HEK293 (cell line): ENCODE measurements around the gene SUV39H2.
"Not testable (repeated sequence)": the region's sequence is repeated elsewhere in the genome, so short reads cannot be mapped to it uniquely, and the experiment has no call there.

Source experiments
- CTCF ChIA-PET: fragments of 350-600 bp; formaldehyde crosslinking; extraction: SDS; loops from one replicate; lab custom pipeline; 2021; ENCODE audit warnings: antibody characterized with exemption; lab: Yijun Ruan, JAX
- POLR2A ChIA-PET: fragments of 300-600 bp; formaldehyde crosslinking; extraction: SDS; loops from one replicate; lab custom pipeline; 2020; ENCODE audit warnings: antibody characterized with exemption, inconsistent platforms; lab: Yijun Ruan, JAX
- H3K27ac ChIP-seq: fragments of 200-500 bp; sonication (Bioruptor generic); 2 replicates; pipeline ENCODE4 v1.5.1; 2014; ENCODE audit warnings: low read depth, low read length, control low read depth, inconsistent platforms; ENCODE audit errors: extremely low read depth
- H3K36me3 ChIP-seq, 2 experiments: fragments of 200-500 bp in 1 of 2; sonication (Bioruptor generic) in 1 of 2; 1 replicate in 1 of 2; 2 replicates in 1 of 2; pipeline ENCODE4 v1.5.1; 2014 to 2017; ENCODE audit warnings: inconsistent platforms in 2 of 2, low read length in 2 of 2; ENCODE audit not compliant: control insufficient read depth in 2 of 2, insufficient read depth in 1 of 2
- H3K4me1 ChIP-seq: fragments of 200-500 bp; sonication (Bioruptor generic); 2 replicates; pipeline ENCODE4 v1.5.1; 2014; ENCODE audit warnings: mild to moderate bottlenecking, low read length, inconsistent platforms; ENCODE audit not compliant: control insufficient read depth, insufficient read depth
- H3K4me3 ChIP-seq: 2 replicates; pipeline ENCODE4 v1.5.1; 2011; ENCODE audit warnings: low read depth, mild to moderate bottlenecking, control low read depth, low read length, moderate library complexity
- H3K9me3 ChIP-seq: fragments of 200-500 bp; sonication (Bioruptor generic); 2 replicates; pipeline ENCODE4 v1.5.1; 2014; ENCODE audit warnings: low read depth, low read length, inconsistent platforms; ENCODE audit not compliant: control insufficient read depth, insufficient read depth
- IKZF3 ChIP-seq: fragments of 450-650 bp; IDR thresholded peaks from 2 replicates; pipeline ENCODE4 v1.5.0; 2018; ENCODE audit warnings: missing biosample characterization, mild to moderate bottlenecking, missing genetic modification characterization, moderate library complexity
- KLF9 ChIP-seq: fragments of 450-650 bp; formaldehyde crosslinking; IDR thresholded peaks from 2 replicates; pipeline ENCODE4 v1.5.1; 2016; ENCODE audit warnings: missing biosample characterization, missing genetic modification characterization, low read depth
- OSR2 ChIP-seq: fragments of 450-650 bp; formaldehyde crosslinking; IDR thresholded peaks from 2 replicates; pipeline ENCODE4 v1.5.1; 2016; ENCODE audit warnings: missing biosample characterization, missing genetic modification characterization
- SCRT2 ChIP-seq: fragments of 450-650 bp; formaldehyde crosslinking; IDR thresholded peaks from 2 replicates; pipeline ENCODE4 v1.5.1; 2016; ENCODE audit warnings: missing biosample characterization, missing genetic modification characterization
- SETDB1 ChIP-seq: IDR thresholded peaks from one replicate; pipeline ENCODE4 v1.6.1; 2017; ENCODE audit warnings: mild to moderate bottlenecking, low read length, moderate library complexity, mixed read lengths; ENCODE audit not compliant: insufficient read length
- YY2 ChIP-seq: fragments of 450-650 bp; formaldehyde crosslinking; IDR thresholded peaks from 2 replicates; pipeline ENCODE4 v1.5.1; 2016; ENCODE audit warnings: missing biosample characterization, missing genetic modification characterization
- ZNF121 ChIP-seq: fragments of 450-650 bp; formaldehyde crosslinking; IDR thresholded peaks from 2 replicates; pipeline ENCODE4 v1.5.1; 2016; ENCODE audit warnings: missing biosample characterization, missing genetic modification characterization
- ZNF19 ChIP-seq: fragments of 450-650 bp; formaldehyde crosslinking; IDR thresholded peaks from 2 replicates; pipeline ENCODE4; 2016; ENCODE audit warnings: missing biosample characterization, missing genetic modification characterization, low read depth
- ZNF514 ChIP-seq: fragments of 450-650 bp; formaldehyde crosslinking; IDR thresholded peaks from 2 replicates; pipeline ENCODE4 v1.5.1; 2016; ENCODE audit warnings: missing biosample characterization, missing genetic modification characterization
- ZNF558 ChIP-seq: fragments of 450-650 bp; formaldehyde crosslinking; IDR thresholded peaks from 2 replicates; pipeline ENCODE4 v1.5.1; 2016; ENCODE audit warnings: missing biosample characterization, missing genetic modification characterization
- ZNF610 ChIP-seq: fragments of 450-650 bp; formaldehyde crosslinking; IDR thresholded peaks from 2 replicates; pipeline ENCODE4 v1.5.1; 2016; ENCODE audit warnings: missing biosample characterization, missing genetic modification characterization, borderline replicate concordance
- TF ChIP-seq, protein P1 (sequence below): fragments of 450-650 bp; formaldehyde crosslinking; IDR thresholded peaks from 2 replicates; pipeline ENCODE4 v1.5.1; 2016; ENCODE audit warnings: missing biosample characterization, missing genetic modification characterization
- TF ChIP-seq, protein P2 (sequence below): fragments of 450-650 bp; formaldehyde crosslinking; IDR thresholded peaks from 2 replicates; pipeline ENCODE4 v1.5.1; 2016; ENCODE audit warnings: missing biosample characterization, missing genetic modification characterization
- TF ChIP-seq, protein P3 (sequence below): fragments of 450-650 bp; formaldehyde crosslinking; IDR thresholded peaks from 2 replicates; pipeline ENCODE4 v1.5.1; 2016; ENCODE audit warnings: missing biosample characterization, missing genetic modification characterization

The SUV39H2 gene

DNA sequence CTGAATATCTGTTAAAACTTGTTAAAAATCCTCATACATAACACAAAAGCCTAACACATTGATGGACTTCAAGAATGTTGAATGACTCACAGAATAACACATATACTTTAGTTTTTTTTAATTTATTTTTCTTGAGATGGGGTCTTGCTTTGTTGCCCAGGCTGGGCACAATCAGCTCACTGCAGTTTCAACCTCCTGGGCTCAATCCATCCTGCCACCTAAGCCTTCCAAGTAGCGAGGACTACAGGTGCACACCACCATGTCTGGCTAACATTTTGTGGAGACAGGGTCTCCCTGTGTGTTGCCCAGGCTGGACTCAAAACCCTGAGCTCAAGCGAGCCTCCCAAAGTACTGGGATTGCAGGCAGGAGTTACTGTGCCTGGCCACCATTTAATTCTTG, 28.1 kb downstream of the SUV39H2 start:
- H3K27ac ChIP-seq: no peak overlapping the region
- peaks cover 72 to 96% of the 10 kb centered on the region in 2 experiments for H3K36me3 ChIP-seq
- TF ChIP-seq ZNF121 (tag by site-specific recombination): peak; percentile 64; the same call in 1 of the 2 replicates
- no peak for TF ChIP-seq ZNF514
- no peaks in the 10 kb centered on the region for H3K9me3 ChIP-seq
- no peak overlapping the region for H3K4me3 ChIP-seq
- CTCF ChIA-PET: interaction anchor here (0.6 kb wide), 1 partner anchor 20 kb away, joined by 4 read pairs; no protein-coding TSS in a partner anchor
- POLR2A ChIA-PET: no interaction called here
- H3K4me1 ChIP-seq: no peaks in the 10 kb centered on the region

DNA sequence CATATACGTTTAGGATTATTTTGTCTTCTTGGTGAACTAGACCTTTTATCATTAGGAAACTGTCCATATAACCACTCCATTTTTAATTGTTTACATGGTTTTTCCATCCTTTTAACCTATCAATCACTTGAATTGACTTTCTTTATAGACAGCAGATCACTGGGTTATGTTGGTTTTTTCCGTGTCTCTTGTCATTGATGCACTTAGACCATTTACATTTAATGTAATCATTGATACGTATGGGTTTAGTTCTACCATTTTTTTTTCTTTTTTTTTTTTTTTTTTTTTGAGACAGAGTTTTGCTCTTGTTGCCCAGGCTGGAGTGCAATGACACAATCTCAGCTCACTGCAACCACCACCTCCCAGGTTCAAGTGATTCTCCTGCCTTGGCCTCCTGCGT, 28.9 kb downstream of the SUV39H2 start:
- H3K27ac ChIP-seq, H3K9me3 ChIP-seq, H3K4me3 ChIP-seq, CTCF ChIA-PET: not testable (repeated sequence)
- peaks cover 71 to 96% of the 10 kb centered on the region in 2 experiments for H3K36me3 ChIP-seq
- POLR2A ChIA-PET: interaction anchor here (0.7 kb wide), 1 partner anchor 45 kb away, joined by 3 read pairs; no protein-coding TSS in a partner anchor
- peak; percentile 73 for TF ChIP-seq SETDB1
- TF ChIP-seq, protein P1, sequence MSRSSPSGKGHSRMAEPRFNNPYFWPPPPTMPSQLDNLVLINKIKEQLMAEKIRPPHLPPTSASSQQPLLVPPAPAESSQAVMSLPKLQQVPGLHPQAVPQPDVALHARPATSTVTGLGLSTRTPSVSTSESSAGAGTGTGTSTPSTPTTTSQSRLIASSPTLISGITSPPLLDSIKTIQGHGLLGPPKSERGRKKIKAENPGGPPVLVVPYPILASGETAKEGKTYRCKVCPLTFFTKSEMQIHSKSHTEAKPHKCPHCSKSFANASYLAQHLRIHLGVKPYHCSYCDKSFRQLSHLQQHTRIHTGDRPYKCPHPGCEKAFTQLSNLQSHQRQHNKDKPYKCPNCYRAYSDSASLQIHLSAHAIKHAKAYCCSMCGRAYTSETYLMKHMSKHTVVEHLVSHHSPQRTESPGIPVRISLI: 0 out of 2 replicates have a peak, but pooled peaks have one; percentile 45
- peak; percentile 89 for TF ChIP-seq ZNF558
- TF ChIP-seq, all 188 proteins: peak for 3; not testable (repeated sequence) for 185
- H3K4me1 ChIP-seq: not testable (repeated sequence)

DNA sequence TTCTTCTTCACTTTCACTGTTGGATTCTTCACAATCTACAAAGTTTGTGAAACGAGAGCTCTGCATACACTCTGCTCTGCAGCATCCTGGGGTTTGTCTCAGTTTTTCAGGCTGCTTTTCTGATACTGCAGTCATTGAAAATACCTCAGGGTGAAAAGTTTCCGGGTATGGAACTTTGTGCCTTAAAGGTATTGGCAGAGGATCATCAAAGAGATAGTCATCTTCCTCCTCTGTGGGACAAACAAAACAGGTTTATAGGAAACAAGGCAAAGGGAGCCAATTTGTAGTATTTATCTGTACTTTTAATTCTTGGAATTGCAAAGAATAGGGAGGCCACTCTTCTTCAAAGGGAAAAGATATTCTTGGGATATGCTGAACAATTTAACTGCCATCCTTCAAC, 30.4 kb downstream of the SUV39H2 start:
- CTCF ChIA-PET: interaction anchor here (1.1 kb wide), 1 partner anchor 62 kb away, joined by 4 read pairs; no protein-coding TSS in a partner anchor
- TF ChIP-seq, protein P2, sequence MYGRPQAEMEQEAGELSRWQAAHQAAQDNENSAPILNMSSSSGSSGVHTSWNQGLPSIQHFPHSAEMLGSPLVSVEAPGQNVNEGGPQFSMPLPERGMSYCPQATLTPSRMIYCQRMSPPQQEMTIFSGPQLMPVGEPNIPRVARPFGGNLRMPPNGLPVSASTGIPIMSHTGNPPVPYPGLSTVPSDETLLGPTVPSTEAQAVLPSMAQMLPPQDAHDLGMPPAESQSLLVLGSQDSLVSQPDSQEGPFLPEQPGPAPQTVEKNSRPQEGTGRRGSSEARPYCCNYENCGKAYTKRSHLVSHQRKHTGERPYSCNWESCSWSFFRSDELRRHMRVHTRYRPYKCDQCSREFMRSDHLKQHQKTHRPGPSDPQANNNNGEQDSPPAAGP (tag by site-specific recombination): no peak
- TF ChIP-seq OSR2 (tag by site-specific recombination) (no peak), ZNF19 (tag by site-specific recombination) (no peak), SCRT2 (tag by site-specific recombination) (no peak), IKZF3 (no peak), KLF9 (tag by site-specific recombination) (no peak), ZNF610 (tag by site-specific recombination) (no peak)
- TF ChIP-seq, protein P3, sequence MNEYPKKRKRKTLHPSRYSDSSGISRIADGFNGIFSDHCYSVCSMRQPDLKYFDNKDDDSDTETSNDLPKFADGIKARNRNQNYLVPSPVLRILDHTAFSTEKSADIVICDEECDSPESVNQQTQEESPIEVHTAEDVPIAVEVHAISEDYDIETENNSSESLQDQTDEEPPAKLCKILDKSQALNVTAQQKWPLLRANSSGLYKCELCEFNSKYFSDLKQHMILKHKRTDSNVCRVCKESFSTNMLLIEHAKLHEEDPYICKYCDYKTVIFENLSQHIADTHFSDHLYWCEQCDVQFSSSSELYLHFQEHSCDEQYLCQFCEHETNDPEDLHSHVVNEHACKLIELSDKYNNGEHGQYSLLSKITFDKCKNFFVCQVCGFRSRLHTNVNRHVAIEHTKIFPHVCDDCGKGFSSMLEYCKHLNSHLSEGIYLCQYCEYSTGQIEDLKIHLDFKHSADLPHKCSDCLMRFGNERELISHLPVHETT (tag by site-specific recombination): no peak
- peaks cover 80 to 96% of the 10 kb centered on the region in 2 experiments for H3K36me3 ChIP-seq

DNA sequence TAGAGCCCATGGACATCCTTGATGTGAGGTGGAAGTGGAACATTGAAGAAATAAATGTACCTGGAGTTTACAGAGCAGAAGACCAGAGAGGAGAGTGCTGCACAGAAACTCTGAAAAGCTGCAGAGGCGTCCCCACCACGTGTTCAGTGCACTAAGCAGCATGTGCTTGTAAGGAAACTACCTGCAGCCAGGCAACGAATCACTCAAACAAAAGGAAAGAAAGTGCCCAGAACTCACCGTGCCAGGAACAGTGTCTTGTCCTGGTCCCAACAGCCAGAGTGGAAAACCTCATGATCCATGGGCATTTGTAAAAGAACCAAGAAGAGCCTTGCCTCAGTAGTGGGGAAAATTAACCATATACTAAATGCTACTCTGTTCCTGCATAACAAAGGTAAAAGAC, 32.3 kb downstream of the SUV39H2 start:
- CTCF ChIA-PET: interaction anchor here (1.0 kb wide), 1 partner anchor 61 kb away, joined by 3 read pairs; no protein-coding TSS in a partner anchor
- POLR2A ChIA-PET: no interaction called here
- no peak for TF ChIP-seq YY2 (tag by site-specific recombination)

More for the DNA sequence above, 30.4 kb downstream of the SUV39H2 start:
- no peaks in the 10 kb centered on the region for H3K9me3 ChIP-seq
- POLR2A ChIA-PET: no interaction called here
- H3K4me1 ChIP-seq: no peaks in the 10 kb centered on the region
- H3K4me3 ChIP-seq: no peak overlapping the region
- H3K27ac ChIP-seq: no peak overlapping the region

More for the DNA sequence above, 32.3 kb downstream of the SUV39H2 start:
- no peak overlapping the region for H3K4me3 ChIP-seq
- no peak overlapping the region for H3K27ac ChIP-seq
- no peaks in the 10 kb centered on the region for H3K9me3 ChIP-seq
- no peaks in the 10 kb centered on the region for H3K4me1 ChIP-seq
- H3K36me3 ChIP-seq: peaks cover 69 to 89% of the 10 kb centered on the region in 2 experiments
